Endothelial cell of umbilical vein (primary cell): Measurements from ENCODE around the gene ADGRL3. TPM values are rescaled to one million over a fixed set of nuclear protein-coding genes. Genes with fewer than 3 reads are reported as not detected.

Experiments
- BruUV-seq: library from RNA; stranded (reverse); fragments of 400-500 nt; replicated peaks from 2 replicates; lab custom pipeline; 2021; lab: Mats Ljungman, UMichigan
- CTCF ChIA-PET: fragments of 300-600, 350-600 bp; sonication (Branson Sonifier 250); formaldehyde crosslinking; loops from one replicate; lab custom pipeline; 2021; ENCODE audit warnings: antibody characterized with exemption, inconsistent platforms; lab: Charles Lee
- POLR2A ChIA-PET: fragments of 300-600, 350-600 bp; sonication (Branson Sonifier 250); formaldehyde crosslinking; loops from one replicate; lab custom pipeline; 2021; ENCODE audit warnings: antibody characterized with exemption, inconsistent platforms; lab: Charles Lee
- DNase-seq: peaks from one replicate; pipeline ENCODE4 v3.0.0-alpha.2; 2011; ENCODE audit warnings: low read depth, low spot score
- FAIRE-seq: peaks from 2 replicates; lab custom pipeline; 2011; peaks lifted over from hg19 to GRCh38; lab: Jason Lieb, UNC
- H2AFZ ChIP-seq: 2 replicates; pipeline ENCODE4 v1.6.0; 2012; ENCODE audit warnings: low read depth, low read length, control low read depth, inconsistent platforms
- H3K27ac ChIP-seq: 2 replicates; pipeline ENCODE4 v1.5.1; 2011; ENCODE audit warnings: low read depth, mild to moderate bottlenecking, control low read depth, low read length, moderate library complexity; ENCODE audit not compliant: insufficient read depth
- H3K27me3 ChIP-seq, 2 experiments: 2 replicates each; pipeline versions ENCODE4 v1.6.0 to v1.6.1; 2011; ENCODE audit warnings: low read length in 2 of 2, mixed read lengths in 1 of 2; ENCODE audit not compliant: control insufficient read depth in 2 of 2, insufficient read depth in 2 of 2
- H3K36me3 ChIP-seq, 2 experiments: 2 replicates in 1 of 2; 3 replicates in 1 of 2; pipeline ENCODE4 v1.5.1; 2011; ENCODE audit warnings: low read length in 2 of 2, mild to moderate bottlenecking in 1 of 2, moderate library complexity in 1 of 2; ENCODE audit not compliant: control insufficient read depth in 2 of 2, insufficient read depth in 2 of 2; ENCODE audit errors: extremely low read depth in 1 of 2
- H3K4me1 ChIP-seq: 3 replicates; pipeline ENCODE4 v1.5.1; 2011; ENCODE audit warnings: mild to moderate bottlenecking, low read length; ENCODE audit not compliant: control insufficient read depth, insufficient read depth; ENCODE audit errors: extremely low read depth
- H3K4me2 ChIP-seq: 2 replicates; pipeline ENCODE4 v1.6.1; 2011; ENCODE audit warnings: low read length, control low read depth, mixed read lengths; ENCODE audit not compliant: insufficient read depth
- H3K4me3 ChIP-seq, 3 experiments: fragments of 200-600 bp in 1 of 3; sonication (generic), shearing (Covaris generic) in 1 of 3; replicated peaks in 1 of 3; 2 replicates each; pipeline ENCODE4 v1.5.1; 2011 to 2016; ENCODE audit warnings: control low read depth in 3 of 3, low read length in 3 of 3, mild to moderate bottlenecking in 2 of 3, inconsistent platforms in 1 of 3, low read depth in 1 of 3, moderate library complexity in 1 of 3; ENCODE audit not compliant: insufficient read depth in 1 of 3
- H3K79me2 ChIP-seq: 2 replicates; pipeline ENCODE4 v1.6.0; 2012; ENCODE audit warnings: low read length, inconsistent platforms; ENCODE audit not compliant: control insufficient read depth, insufficient read depth
- H3K9ac ChIP-seq: replicated peaks from 2 replicates; pipeline ENCODE3; 2011; ENCODE audit warnings: low read length, control low read depth; ENCODE audit not compliant: insufficient read depth; ENCODE audit errors: extremely low read depth
- H3K9me1 ChIP-seq: replicated peaks from 3 replicates; pipeline ENCODE4 v1.6.0; 2011; ENCODE audit warnings: mild to moderate bottlenecking, low read length; ENCODE audit not compliant: control insufficient read depth, insufficient read depth; ENCODE audit errors: extremely low read depth
- H3K9me3 ChIP-seq: replicated peaks from 2 replicates; pipeline ENCODE4 v1.5.1; 2012; ENCODE audit warnings: low read length, inconsistent platforms; ENCODE audit not compliant: control insufficient read depth, insufficient read depth
- H4K20me1 ChIP-seq: replicated peaks from 2 replicates; pipeline ENCODE3; 2011; ENCODE audit warnings: mild to moderate bottlenecking, low read length; ENCODE audit not compliant: control insufficient read depth, insufficient read depth; ENCODE audit errors: extremely low read depth
- FOS ChIP-seq: IDR thresholded peaks from 2 replicates; pipeline ENCODE4 v1.6.1; 2011; ENCODE audit warnings: mild to moderate bottlenecking, low read length, moderate library complexity, borderline replicate concordance; ENCODE audit not compliant: insufficient read depth
- GATA2 ChIP-seq: IDR thresholded peaks from 2 replicates; pipeline ENCODE4 v1.7.0; 2011; ENCODE audit warnings: low read depth, mild to moderate bottlenecking, moderate library complexity, mixed read lengths, low read length; ENCODE audit not compliant: insufficient read length, insufficient read depth
- JUN ChIP-seq: IDR thresholded peaks from 2 replicates; pipeline ENCODE4 v1.6.1; 2011; ENCODE audit warnings: borderline replicate concordance, low read depth; ENCODE audit not compliant: insufficient read length, insufficient read depth
- MYC ChIP-seq: IDR thresholded peaks from one replicate; pipeline ENCODE4 v1.6.1; 2011; ENCODE audit warnings: mild to moderate bottlenecking, low read depth, low read length
- POLR2A ChIP-seq: IDR thresholded peaks from 2 replicates; pipeline ENCODE4 v1.6.1; 2012; ENCODE audit warnings: low read depth, mild to moderate bottlenecking, control low read depth, low read length
- dilution Hi-C: fragments of 300-500 bp; cut with MboI; formaldehyde crosslinking; loops from one replicate; pipeline ENCODE4 v1.15.0; 2019; ENCODE audit warnings: low sequenced_read_pairs; ENCODE audit not compliant: extremely low pct_ligation_motif_present
- intact Hi-C: fragments of 100-400 bp; cut with micrococcal nuclease; formaldehyde crosslinking; loops from one replicate; pipeline ENCODE4 v1.10.0; 2022
- polyA plus RNA-seq, 4 experiments: library from polyadenylated mRNA; depleted of rRNA in 3 of 4; stranded (reverse) in 3 of 4; unstranded in 1 of 4; fragments of >200 nt; gene quantifications; 2 replicates each; pipeline versions ENCODE4 v1.2.1 to v1.2.3, GENCODE V29; 2011 to 2012; ENCODE audit warnings: missing spikeins in 1 of 4
- total RNA-seq: library from RNA; stranded (reverse); gene quantifications from 2 replicates; pipeline ENCODE4 v1.2.3, GENCODE V29; 2021
- TF ChIP-seq, protein P1 (sequence below), 2 donors: IDR thresholded peaks; 1 replicate in 1 of 2; 2 replicates in 1 of 2; pipeline ENCODE4 v1.5.1; 2011; ENCODE audit warnings: low read length in 2 of 2, mild to moderate bottlenecking in 2 of 2, moderate library complexity in 2 of 2, control low read depth in 1 of 2, inconsistent platforms in 1 of 2, low read depth in 1 of 2; ENCODE audit not compliant: insufficient read depth in 1 of 2; ENCODE audit errors: extremely low read depth in 1 of 2

The ADGRL3 gene
- total and polyA plus RNA-seq, 2 donors (not counting 3 experiments of a cell fraction or from before 2014, with no cell fraction given), result not detected

GRCh38 chr4:61918507-61918906 lies 718.4 kb downstream of the ADGRL3 start:
- TF ChIP-seq POLR2A, result no peak
- Histone ChIP-seq H3K9me1 (no peaks in the 10 kb centered on the region), H3K9me3 (no peaks in the 10 kb centered on the region), H3K79me2 (no peaks in the 10 kb centered on the region), H3K4me1 (no peaks in the 10 kb centered on the region), H4K20me1 (no peaks in the 10 kb centered on the region), H2AFZ (no peak overlapping the region), H3K4me2 (no peak overlapping the region), H3K9ac (no peak overlapping the region), H3K36me3 (no peaks in the 10 kb centered on the region), H3K27ac (no peak overlapping the region), H3K4me3 (no peak overlapping the region), H3K27me3 (no peaks in the 10 kb centered on the region)
- FAIRE-seq (no peak), DNase-seq (no peak)
- dilution Hi-C loops (no loop called here), intact Hi-C loops (no loop called here)
- BruUV-seq, result no TSS peak
- ChIA-PET CTCF (no interaction called here), POLR2A (no interaction called here)

DNA sequence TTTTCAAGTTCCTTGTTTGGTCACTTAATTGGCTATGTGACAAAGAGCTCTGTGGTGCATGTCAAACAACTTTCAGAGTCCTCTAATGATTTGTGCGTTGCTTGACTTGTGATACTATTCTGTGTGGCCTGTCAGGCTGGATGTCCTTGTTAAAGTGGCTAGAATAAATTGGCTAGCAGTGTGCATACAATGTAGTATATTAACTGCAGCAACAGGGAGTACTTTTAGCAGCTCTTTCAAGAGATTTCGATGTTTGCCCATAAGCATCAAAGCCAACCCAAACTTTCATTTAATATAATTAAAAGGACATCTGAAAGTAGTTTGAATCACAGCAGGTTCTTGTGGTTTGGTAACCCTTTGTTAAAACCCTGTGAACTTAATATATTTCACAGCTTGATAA lies 718.9 kb downstream of the ADGRL3 start:
- no peak overlapping the region for H2AFZ ChIP-seq
- H3K9me1 ChIP-seq, result no peaks in the 10 kb centered on the region
- ChIA-PET POLR2A (no interaction called here), CTCF (no interaction called here)
- no peak for FAIRE-seq
- H3K9me3 ChIP-seq, result no peaks in the 10 kb centered on the region
- H3K36me3 ChIP-seq, result no peaks in the 10 kb centered on the region
- no peak for DNase-seq
- no peaks in the 10 kb centered on the region for H4K20me1 ChIP-seq
- no peak overlapping the region for H3K4me2 ChIP-seq
- BruUV-seq, result no TSS peak
- no peaks in the 10 kb centered on the region for H3K4me1 ChIP-seq
- H3K4me3 ChIP-seq, result no peak overlapping the region
- no peak overlapping the region for H3K27ac ChIP-seq
- no peaks in the 10 kb centered on the region for H3K79me2 ChIP-seq
- H3K9ac ChIP-seq, result no peak overlapping the region
- dilution Hi-C loops (no loop called here), intact Hi-C loops (no loop called here)
- TF ChIP-seq, protein P1, sequence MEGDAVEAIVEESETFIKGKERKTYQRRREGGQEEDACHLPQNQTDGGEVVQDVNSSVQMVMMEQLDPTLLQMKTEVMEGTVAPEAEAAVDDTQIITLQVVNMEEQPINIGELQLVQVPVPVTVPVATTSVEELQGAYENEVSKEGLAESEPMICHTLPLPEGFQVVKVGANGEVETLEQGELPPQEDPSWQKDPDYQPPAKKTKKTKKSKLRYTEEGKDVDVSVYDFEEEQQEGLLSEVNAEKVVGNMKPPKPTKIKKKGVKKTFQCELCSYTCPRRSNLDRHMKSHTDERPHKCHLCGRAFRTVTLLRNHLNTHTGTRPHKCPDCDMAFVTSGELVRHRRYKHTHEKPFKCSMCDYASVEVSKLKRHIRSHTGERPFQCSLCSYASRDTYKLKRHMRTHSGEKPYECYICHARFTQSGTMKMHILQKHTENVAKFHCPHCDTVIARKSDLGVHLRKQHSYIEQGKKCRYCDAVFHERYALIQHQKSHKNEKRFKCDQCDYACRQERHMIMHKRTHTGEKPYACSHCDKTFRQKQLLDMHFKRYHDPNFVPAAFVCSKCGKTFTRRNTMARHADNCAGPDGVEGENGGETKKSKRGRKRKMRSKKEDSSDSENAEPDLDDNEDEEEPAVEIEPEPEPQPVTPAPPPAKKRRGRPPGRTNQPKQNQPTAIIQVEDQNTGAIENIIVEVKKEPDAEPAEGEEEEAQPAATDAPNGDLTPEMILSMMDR (IDR thresholded peaks at IDR 0.05; ENCODE audit: extremely low read depth in 1 of 2, insufficient read depth in 1 of 2, low read depth in 1 of 2, low read length in 2 of 2), result no peak
- TF ChIP-seq GATA2 (no peak), JUN (no peak), FOS (no peak), MYC (no peak)
- no peaks in the 10 kb centered on the region for H3K27me3 ChIP-seq
